GM12872 (cell line): ENCODE data around the gene RAG1.

Source experiments
- CTCF ChIP-seq: IDR thresholded peaks from 3 replicates; pipeline ENCODE4 v1.5.1; 2011; ENCODE audit warnings: low read depth, mild to moderate bottlenecking, low read length, moderate library complexity; ENCODE audit not compliant: insufficient read depth

The RAG1 gene

GRCh38 chr11:36608491-36609199 is 40.8 kb downstream of the RAG1 start:
- TF ChIP-seq CTCF = no peak

GRCh38 chr11:36609383-36609782 is 41.6 kb downstream of the RAG1 start:
- no peak for TF ChIP-seq CTCF

- no peak for TF ChIP-seq CTCF
These were observed 48.0 kb downstream of the RAG1 start for GRCh38 chr11:36615826-36616225.

- TF ChIP-seq CTCF = no peak
These were observed 49.9 kb downstream of the RAG1 start for GRCh38 chr11:36617543-36618362.

- TF ChIP-seq CTCF = no peak
These were observed 50.7 kb downstream of the RAG1 start for GRCh38 chr11:36618363-36619047.

- no peak for TF ChIP-seq CTCF
These were observed 51.7 kb downstream of the RAG1 start for GRCh38 chr11:36619502-36619901.

GRCh38 chr11:36620246-36620645 is 52.4 kb downstream of the RAG1 start:
- TF ChIP-seq CTCF = no peak
